Breast epithelium (tissue), 3 donors: ENCODE data around the gene SP140.
"Not testable (repeated sequence)": the region's sequence is repeated elsewhere in the genome, so short reads cannot be mapped to it uniquely, and the experiment has no call there.

Experiments used
- POLR2A ChIP-seq: fragments of 450-650 bp; IDR thresholded peaks from one replicate; pipeline ENCODE4 v1.6.1; 2016; ENCODE audit warnings: antibody characterized with exemption, mild to moderate bottlenecking, moderate library complexity
- TF ChIP-seq, protein P1 (sequence below), 3 donors: fragments of 450-650 bp; IDR thresholded peaks; one replicate each; pipeline ENCODE4 v1.5.1; 2016 to 2017; ENCODE audit warnings: antibody characterized with exemption in 3 of 3, mild to moderate bottlenecking in 3 of 3, moderate library complexity in 3 of 3

DNA sequence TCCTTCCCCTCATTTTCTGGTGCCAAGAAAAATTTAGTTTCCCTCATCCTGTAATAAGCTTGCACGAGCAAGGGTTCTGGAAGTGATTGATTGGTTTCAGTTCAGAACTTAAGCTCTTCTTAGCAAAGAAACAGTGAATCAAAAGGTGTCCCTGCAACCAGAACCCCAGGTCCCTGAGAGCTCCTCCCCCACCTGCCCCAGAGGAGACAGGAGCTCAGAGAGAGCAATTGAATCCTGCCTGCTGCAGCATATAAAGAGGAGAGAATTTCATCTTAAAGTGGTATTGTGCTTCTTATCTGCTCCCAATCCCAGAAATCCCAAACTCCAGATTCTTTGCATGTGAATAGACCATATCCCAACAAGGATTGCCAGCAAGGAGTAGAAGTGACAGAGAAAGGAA lies 86.1 kb downstream of the SP140 start:
- TF ChIP-seq, protein P1, sequence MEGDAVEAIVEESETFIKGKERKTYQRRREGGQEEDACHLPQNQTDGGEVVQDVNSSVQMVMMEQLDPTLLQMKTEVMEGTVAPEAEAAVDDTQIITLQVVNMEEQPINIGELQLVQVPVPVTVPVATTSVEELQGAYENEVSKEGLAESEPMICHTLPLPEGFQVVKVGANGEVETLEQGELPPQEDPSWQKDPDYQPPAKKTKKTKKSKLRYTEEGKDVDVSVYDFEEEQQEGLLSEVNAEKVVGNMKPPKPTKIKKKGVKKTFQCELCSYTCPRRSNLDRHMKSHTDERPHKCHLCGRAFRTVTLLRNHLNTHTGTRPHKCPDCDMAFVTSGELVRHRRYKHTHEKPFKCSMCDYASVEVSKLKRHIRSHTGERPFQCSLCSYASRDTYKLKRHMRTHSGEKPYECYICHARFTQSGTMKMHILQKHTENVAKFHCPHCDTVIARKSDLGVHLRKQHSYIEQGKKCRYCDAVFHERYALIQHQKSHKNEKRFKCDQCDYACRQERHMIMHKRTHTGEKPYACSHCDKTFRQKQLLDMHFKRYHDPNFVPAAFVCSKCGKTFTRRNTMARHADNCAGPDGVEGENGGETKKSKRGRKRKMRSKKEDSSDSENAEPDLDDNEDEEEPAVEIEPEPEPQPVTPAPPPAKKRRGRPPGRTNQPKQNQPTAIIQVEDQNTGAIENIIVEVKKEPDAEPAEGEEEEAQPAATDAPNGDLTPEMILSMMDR (IDR thresholded peaks at IDR 0.05) = not testable (repeated sequence)
- not testable (repeated sequence) for TF ChIP-seq POLR2A
